Neural cell (in vitro differentiated cells): Measurements from ENCODE around the gene EIF2S3B. TPM values are rescaled to one million over a fixed set of nuclear protein-coding genes. Genes with fewer than 3 reads are reported as not detected.
"Not testable (repeated sequence)": the region's sequence is repeated elsewhere in the genome, so short reads cannot be mapped to it uniquely, and the experiment has no call there.

ENCODE experiments used
- H2AFZ ChIP-seq: fragments of 200-600, 300-800 bp; sonication (generic), shearing (Covaris generic); 2 replicates; pipeline ENCODE4 v1.6.0; 2014; ENCODE audit warnings: low read depth, mild to moderate bottlenecking, antibody characterized with exemption, low read length, moderate library complexity
- H3F3A ChIP-seq: fragments of 200-600 bp; shearing (Covaris generic); 2 replicates; pipeline ENCODE4 v1.6.1; 2016; ENCODE audit warnings: mild to moderate bottlenecking, moderate library complexity, mixed read lengths, antibody characterized with exemption, low read length; ENCODE audit not compliant: insufficient read depth, poor library complexity, severe bottlenecking
- H3K27ac ChIP-seq: fragments of 200-600, 300-800 bp; sonication (generic), shearing (Covaris generic); 2 replicates; pipeline ENCODE4 v1.5.1; 2014; ENCODE audit warnings: mild to moderate bottlenecking, low read length, moderate library complexity
- H3K27me3 ChIP-seq: fragments of 300-800, 200-600 bp; sonication (generic), shearing (Covaris generic); 2 replicates; pipeline ENCODE4 v1.6.0; 2014; ENCODE audit warnings: mild to moderate bottlenecking, low read depth, low read length, moderate library complexity; ENCODE audit not compliant: insufficient read depth
- H3K36me3 ChIP-seq: fragments of 300-800, 200-600 bp; sonication (generic), shearing (Covaris generic); 2 replicates; pipeline ENCODE4 v1.5.1; 2014; ENCODE audit warnings: mild to moderate bottlenecking, antibody characterized with exemption, low read length, moderate library complexity; ENCODE audit not compliant: insufficient read depth
- H3K4me2 ChIP-seq: fragments of 300-800, 200-600 bp; sonication (generic), shearing (Covaris generic); 2 replicates; pipeline ENCODE4 v1.6.0; 2014; ENCODE audit warnings: mild to moderate bottlenecking, low read length
- H3K4me3 ChIP-seq: fragments of 300-800, 200-600 bp; sonication (generic), shearing (Covaris generic); 2 replicates; pipeline ENCODE4 v1.5.1; 2014; ENCODE audit warnings: mild to moderate bottlenecking, low read length, moderate library complexity
- H3K79me2 ChIP-seq: fragments of 200-600 bp; shearing (Covaris generic); replicated peaks from 2 replicates; pipeline ENCODE4 v1.6.0; 2014; ENCODE audit warnings: mild to moderate bottlenecking, low read length, moderate library complexity; ENCODE audit not compliant: insufficient read depth
- H3K9ac ChIP-seq: fragments of 300-800, 200-600 bp; sonication (generic), shearing (Covaris generic); 2 replicates; pipeline ENCODE4 v1.6.1; 2016; ENCODE audit warnings: mild to moderate bottlenecking, low read length, mixed read lengths
- H3K9me2 ChIP-seq: fragments of 200-600 bp; shearing (Covaris generic); 2 replicates; pipeline ENCODE4 v1.6.1; 2016; ENCODE audit warnings: mild to moderate bottlenecking, low read length, mixed read lengths; ENCODE audit not compliant: insufficient read depth
- H3K9me3 ChIP-seq: fragments of 200-600, 300-800 bp; sonication (generic), shearing (Covaris generic); 2 replicates; pipeline ENCODE4 v1.6.1; 2016; ENCODE audit warnings: mild to moderate bottlenecking, mixed run types, low read length, moderate library complexity, mixed read lengths
- H4K20me1 ChIP-seq: fragments of 200-600 bp; shearing (Covaris generic); 2 replicates; pipeline ENCODE4 v1.6.1; 2016; ENCODE audit warnings: mild to moderate bottlenecking, mixed run types; ENCODE audit not compliant: insufficient read depth
- CTCF ChIP-seq: fragments of 450-650 bp; IDR thresholded peaks from 2 replicates; pipeline ENCODE4 v1.5.1; 2014; ENCODE audit warnings: antibody characterized with exemption, mild to moderate bottlenecking, moderate library complexity; ENCODE audit not compliant: poor library complexity, severe bottlenecking
- EP300 ChIP-seq: fragments of 450-650 bp; conservative IDR thresholded peaks from 2 replicates; pipeline ENCODE4 v1.6.1; 2014; ENCODE audit warnings: antibody characterized with exemption, mild to moderate bottlenecking, moderate library complexity; ENCODE audit not compliant: poor library complexity, severe bottlenecking
- EZH2 ChIP-seq: fragments of 200-600, 300-800 bp; shearing (Covaris generic), sonication (generic); IDR thresholded peaks from 2 replicates; pipeline ENCODE4 v1.6.1; 2014; ENCODE audit warnings: antibody characterized with exemption, low read length, borderline replicate concordance, mild to moderate bottlenecking; ENCODE audit not compliant: insufficient read depth, poor library complexity, severe bottlenecking
- MXI1 ChIP-seq: fragments of 450-650 bp; conservative IDR thresholded peaks from 2 replicates; pipeline ENCODE4 v1.6.1; 2014; ENCODE audit warnings: antibody characterized with exemption, mild to moderate bottlenecking; ENCODE audit not compliant: poor library complexity, severe bottlenecking
- POLR2AphosphoS5 ChIP-seq: IDR thresholded peaks from 2 replicates; pipeline ENCODE4 v1.6.1; 2012
- RAD21 ChIP-seq: fragments of 450-650 bp; conservative IDR thresholded peaks from 2 replicates; pipeline ENCODE4 v1.6.1; 2014; ENCODE audit warnings: antibody characterized with exemption, mild to moderate bottlenecking, moderate library complexity
- REST ChIP-seq: IDR thresholded peaks from 2 replicates; pipeline ENCODE4 v1.6.1; 2012; ENCODE audit warnings: borderline replicate concordance
- SMC3 ChIP-seq: fragments of 450-650 bp; conservative IDR thresholded peaks from 2 replicates; pipeline ENCODE4 v1.6.1; 2014; ENCODE audit warnings: antibody characterized with exemption, mild to moderate bottlenecking, moderate library complexity; ENCODE audit not compliant: poor library complexity
- TAF1 ChIP-seq: IDR thresholded peaks from 2 replicates; pipeline ENCODE4 v1.6.1; 2012; ENCODE audit warnings: low read depth
- polyA plus RNA-seq: library from polyadenylated mRNA; depleted of rRNA; stranded (reverse); fragments of >200 nt; gene quantifications from 2 replicates; pipeline ENCODE4 v1.2.3, GENCODE V29; 2014

Gene EIF2S3B
- polyA plus RNA-seq, 1 donor from 2014 or later = 3.6 TPM

- no peak overlapping the region for H2AFZ ChIP-seq
- no peak for TF ChIP-seq RAD21
- no peak for TF ChIP-seq TAF1
- TF ChIP-seq POLR2AphosphoS5 = no peak
- TF ChIP-seq EP300 = no peak
- no peak for TF ChIP-seq REST
- no peak for TF ChIP-seq MXI1
- TF ChIP-seq SMC3 = no peak
- no peak for TF ChIP-seq EZH2
- no peak for TF ChIP-seq CTCF
Observed at GRCh38 chr12:10469701-10470100, 36.0 kb upstream of the EIF2S3B start.

GRCh38 chr12:10472808-10473207 lies 32.9 kb upstream of the EIF2S3B start:
- H3K4me3 ChIP-seq, H2AFZ ChIP-seq, H4K20me1 ChIP-seq, H3F3A ChIP-seq, H3K4me2 ChIP-seq, H3K79me2 ChIP-seq, H3K27ac ChIP-seq, H3K36me3 ChIP-seq, H3K9me3 ChIP-seq, H3K27me3 ChIP-seq, H3K9ac ChIP-seq, H3K9me2 ChIP-seq: not testable (repeated sequence)

More at GRCh38 chr12:10469701-10470100, 36.0 kb upstream of the EIF2S3B start:
- H3K36me3 ChIP-seq = no peaks in the 10 kb centered on the region
- H3K27me3 ChIP-seq = no peaks in the 10 kb centered on the region
- H3K4me2 ChIP-seq = no peak overlapping the region
- H3K79me2 ChIP-seq = no peaks in the 10 kb centered on the region
- H3K9me3 ChIP-seq = no peaks in the 10 kb centered on the region
- H3F3A ChIP-seq = no peaks in the 10 kb centered on the region
- H3K9me2 ChIP-seq = no peaks in the 10 kb centered on the region
- no peak overlapping the region for H3K27ac ChIP-seq
- H3K9ac ChIP-seq = no peak overlapping the region
- H4K20me1 ChIP-seq = no peaks in the 10 kb centered on the region
- no peak overlapping the region for H3K4me3 ChIP-seq

GRCh38 chr12:10481901-10482300 lies 23.8 kb upstream of the EIF2S3B start:
- H3K9ac ChIP-seq, H3K36me3 ChIP-seq, H3F3A ChIP-seq, H3K9me3 ChIP-seq, H3K4me2 ChIP-seq, H3K27me3 ChIP-seq, H3K9me2 ChIP-seq, H3K4me3 ChIP-seq, H3K27ac ChIP-seq, H2AFZ ChIP-seq, H4K20me1 ChIP-seq, H3K79me2 ChIP-seq: not testable (repeated sequence)

- not testable (repeated sequence) for H2AFZ ChIP-seq, H3K27ac ChIP-seq, H3K9me3 ChIP-seq, H3K9ac ChIP-seq, H4K20me1 ChIP-seq, H3K9me2 ChIP-seq, H3K79me2 ChIP-seq, H3F3A ChIP-seq, H3K36me3 ChIP-seq, H3K4me3 ChIP-seq, H3K4me2 ChIP-seq, H3K27me3 ChIP-seq
Observed at GRCh38 chr12:10487328-10487727, 18.4 kb upstream of the EIF2S3B start.
